Small intestine (tissue), 7 donors: ENCODE results near the gene COL4A2. TPM values are rescaled to one million over a fixed set of nuclear protein-coding genes. Genes with fewer than 3 reads are reported as not detected.

Experiments used
- DNase-seq, 2 donors: peaks; one replicate each; pipeline versions ENCODE4 v3.0.0 to v3.0.0-alpha.2; 2013
- FAIRE-seq: peaks from 2 replicates; lab custom pipeline; 2012; peaks lifted over from hg19 to GRCh38; lab: Jason Lieb, UNC
- H3K27ac ChIP-seq, 3 donors: one replicate each; pipeline ENCODE4 v1.5.1; 2013; ENCODE audit warnings: low read length in 2 of 3, mild to moderate bottlenecking in 2 of 3, control low read depth in 1 of 3, inconsistent platforms in 1 of 3, low read depth in 1 of 3, moderate library complexity in 1 of 3
- H3K27me3 ChIP-seq, 3 donors: one replicate each; pipeline ENCODE4 v1.6.1; 2013; ENCODE audit warnings: low read length in 3 of 3, inconsistent platforms in 1 of 3; ENCODE audit not compliant: control insufficient read depth in 3 of 3, insufficient read depth in 3 of 3
- H3K36me3 ChIP-seq, 3 donors: one replicate each; pipeline ENCODE4 v1.6.1; 2013; ENCODE audit warnings: low read length in 3 of 3, inconsistent platforms in 1 of 3, low read depth in 1 of 3, mild to moderate bottlenecking in 1 of 3, moderate library complexity in 1 of 3; ENCODE audit not compliant: control insufficient read depth in 3 of 3, insufficient read depth in 2 of 3
- H3K4me1 ChIP-seq, 3 donors: one replicate each; pipeline ENCODE4 v1.6.1; 2013; ENCODE audit warnings: low read length in 2 of 3, inconsistent platforms in 1 of 3, low read depth in 1 of 3, mild to moderate bottlenecking in 1 of 3, moderate library complexity in 1 of 3; ENCODE audit not compliant: control insufficient read depth in 3 of 3, insufficient read depth in 2 of 3
- H3K4me3 ChIP-seq, 3 donors: one replicate each; pipeline ENCODE4 v1.5.1; 2013; ENCODE audit warnings: low read length in 3 of 3, control low read depth in 1 of 3, inconsistent platforms in 1 of 3, low read depth in 1 of 3, mild to moderate bottlenecking in 1 of 3, moderate library complexity in 1 of 3
- H3K9me3 ChIP-seq, 2 donors: one replicate each; pipeline ENCODE4 v1.6.1; 2013; ENCODE audit warnings: low read depth in 1 of 2, low read length in 1 of 2; ENCODE audit not compliant: control insufficient read depth in 2 of 2, insufficient read depth in 1 of 2
- WGBS, 3 donors: extraction: QIAGEN DNeasy Blood & Tissue Kit; methylation state at CpG; one replicate each; pipeline ENCODE4 v1.1.7; 2013; 5-methylcytosine and 5-hydroxymethylcytosine counted together
- polyA plus RNA-seq, 4 donors: library from polyadenylated mRNA; stranded (reverse) in 3 of 4; unstranded in 1 of 4; fragments of 200-250 nt in 3 of 4; fragments of 120-200 nt in 1 of 4; gene quantifications; one replicate each; pipeline versions ENCODE4 v1.2.1 to v1.2.3, GENCODE V29; 2013
- donor health status: healthy with polysubstance abuse.
- donor health status: control.
- donor health status: control.
- donor health status: Bipolar disorder and iron deficiency.
- donor health status: healthy.

Gene COL4A2
- polyA plus RNA-seq, 4 donors, result 42.3 to 120 (median 64.6) TPM

- no peak for DNase-seq
- Histone ChIP-seq H3K36me3 (peaks cover 0 to 11% (median 0%) of the 10 kb centered on the region in 3 donors), H3K4me1 (no peaks in the 10 kb centered on the region), H3K27ac (peak overlapping the region in 1 of 3 donors; percentile 62), H3K27me3 (no peaks in the 10 kb centered on the region), H3K4me3 (no peak overlapping the region), H3K9me3 (no peaks in the 10 kb centered on the region)
- 29 to 63% (median 46%) methylated on average over 14 of the region's 14 CpGs for WGBS, 3 donors
- no peak for FAIRE-seq
Observed at GRCh38 chr13:110380359-110381028, 73.4 kb downstream of the COL4A2 start.

DNA sequence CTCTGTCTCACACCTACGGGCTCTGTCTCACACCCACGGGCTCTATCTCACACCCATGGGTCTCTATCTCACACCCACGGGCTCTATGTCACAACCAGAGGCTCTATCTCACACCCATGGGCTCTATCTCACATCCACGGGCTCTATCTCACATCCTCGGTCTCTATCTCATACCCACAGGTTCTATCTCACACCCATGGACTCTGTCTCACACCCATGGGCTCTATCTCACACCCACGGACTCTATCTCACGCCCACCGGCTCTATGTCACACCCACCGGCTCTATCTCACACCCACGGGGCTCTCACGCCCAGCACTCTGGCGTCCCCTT, 73.9 kb downstream of the COL4A2 start:
- 62 to 86% (median 65%) methylated on average over 12 of the region's 12 CpGs for WGBS, 3 donors
- no peak for FAIRE-seq
- DNase-seq, result no peak
- Histone ChIP-seq H3K4me1 (no peaks in the 10 kb centered on the region), H3K36me3 (peaks cover 0 to 11% (median 0%) of the 10 kb centered on the region in 3 donors), H3K4me3 (no peak overlapping the region), H3K27ac (peak overlapping the region in 1 of 3 donors; percentile 62), H3K9me3 (peaks cover 0 to 3% of the 10 kb centered on the region in 2 donors), H3K27me3 (no peaks in the 10 kb centered on the region)

GRCh38 chr13:110382229-110382628, 75.1 kb downstream of the COL4A2 start:
- H3K27ac ChIP-seq, result no peak overlapping the region
- FAIRE-seq (no peak), DNase-seq (no peak)
- H3K36me3 ChIP-seq, result peaks cover 0 to 11% (median 0%) of the 10 kb centered on the region in 3 donors
- H3K4me3 ChIP-seq, result no peak overlapping the region
- H3K27me3 ChIP-seq, result no peaks in the 10 kb centered on the region
- no peaks in the 10 kb centered on the region for H3K4me1 ChIP-seq
- peaks cover 0 to 5% of the 10 kb centered on the region in 2 donors for H3K9me3 ChIP-seq
- 68 to 72% (median 70%) methylated on average over 3 of the region's 3 CpGs for WGBS, 3 donors

GRCh38 chr13:110382830-110383229, 75.7 kb downstream of the COL4A2 start:
- no peak overlapping the region for H3K27ac ChIP-seq
- H3K36me3 ChIP-seq, result peaks cover 0 to 12% (median 0%) of the 10 kb centered on the region in 3 donors
- FAIRE-seq, result no peak
- H3K27me3 ChIP-seq, result no peaks in the 10 kb centered on the region
- DNase-seq, result no peak
- no peaks in the 10 kb centered on the region for H3K4me1 ChIP-seq
- WGBS, 3 donors, result 81 to 93% (median 90%) methylated on average over 4 of the region's 4 CpGs
- H3K4me3 ChIP-seq, result no peak overlapping the region
- H3K9me3 ChIP-seq, result peaks cover 0 to 5% of the 10 kb centered on the region in 2 donors

- WGBS, 3 donors, result 45 to 77% (median 58%) methylated on average over 23 to 25 of the region's 25 CpGs
- no peak overlapping the region for H3K4me3 ChIP-seq
- peak overlapping the region in 2 of 3 donors; percentile 66 to 76 for H3K27ac ChIP-seq
- DNase-seq (no peak), FAIRE-seq (no peak)
- no peaks in the 10 kb centered on the region for H3K27me3 ChIP-seq
- H3K4me1 ChIP-seq, result no peaks in the 10 kb centered on the region
- H3K36me3 ChIP-seq, result peaks cover 0 to 25% (median 0%) of the 10 kb centered on the region in 3 donors
- H3K9me3 ChIP-seq, result peaks cover 0 to 15% of the 10 kb centered on the region in 2 donors
Observed at GRCh38 chr13:110387451-110388107, 80.5 kb downstream of the COL4A2 start.

DNA sequence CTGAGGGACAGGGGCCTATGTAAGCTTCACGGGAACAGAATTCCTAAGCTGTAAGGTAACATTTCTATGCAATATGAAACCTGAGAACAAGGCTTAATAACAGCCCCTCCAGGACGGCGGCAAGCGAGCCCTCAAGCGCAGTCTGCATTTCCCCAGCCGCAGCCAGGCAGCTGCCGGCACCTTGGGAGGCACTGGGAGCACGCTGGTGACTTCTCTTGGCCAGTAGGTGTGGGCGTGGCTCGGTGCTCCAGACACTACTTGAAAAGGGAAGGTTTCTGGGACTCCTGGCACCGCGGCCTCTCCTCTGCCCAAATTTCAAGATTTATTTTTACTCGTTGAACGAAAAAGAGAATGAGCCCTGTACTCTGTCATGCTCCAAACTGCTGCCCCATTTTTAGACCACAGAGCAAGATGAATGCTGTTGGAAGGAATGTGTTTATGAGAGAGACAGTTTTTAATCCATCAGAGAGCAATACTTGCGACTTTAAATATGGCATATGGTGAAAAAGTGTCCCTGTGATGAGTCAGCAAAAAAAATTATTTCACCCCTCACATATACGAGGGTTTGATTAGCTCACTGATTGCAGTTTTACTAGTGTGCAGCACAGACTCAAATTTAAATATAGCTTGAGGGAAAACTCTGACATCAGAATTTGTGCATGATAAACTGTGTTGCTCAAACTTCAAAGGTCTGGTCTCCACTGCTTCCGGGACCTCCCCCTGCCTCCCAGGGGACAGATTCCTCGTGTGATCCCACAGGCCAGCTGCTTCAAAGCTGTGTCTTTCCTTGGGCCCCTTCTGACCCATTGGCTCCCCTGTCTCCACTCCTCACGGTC, 81.2 kb downstream of the COL4A2 start:
- 59 to 73% (median 70%) methylated on average over 19 of the region's 19 CpGs for WGBS, 3 donors
- H3K9me3 ChIP-seq, result peaks cover 0 to 15% of the 10 kb centered on the region in 2 donors
- H3K27ac ChIP-seq, result peak overlapping the region in 2 of 3 donors; percentile 66 to 76
- peaks cover 0 to 25% (median 0%) of the 10 kb centered on the region in 3 donors for H3K36me3 ChIP-seq
- H3K27me3 ChIP-seq, result no peaks in the 10 kb centered on the region
- H3K4me3 ChIP-seq, result no peak overlapping the region
- FAIRE-seq, result no peak
- no peak for DNase-seq
- no peaks in the 10 kb centered on the region for H3K4me1 ChIP-seq

- 73 to 90% (median 90%) methylated on average over 5 of the region's 5 CpGs for WGBS, 3 donors
- DNase-seq (no peak), FAIRE-seq (no peak)
- Histone ChIP-seq H3K9me3 (peaks cover 0 to 15% of the 10 kb centered on the region in 2 donors), H3K27ac (peak overlapping the region in 2 of 3 donors; percentile 26 to 69), H3K27me3 (no peaks in the 10 kb centered on the region), H3K4me1 (no peaks in the 10 kb centered on the region), H3K36me3 (peaks cover 0 to 19% (median 0%) of the 10 kb centered on the region in 3 donors), H3K4me3 (no peak overlapping the region)
Observed at GRCh38 chr13:110390567-110390966, 83.5 kb downstream of the COL4A2 start.

GRCh38 chr13:110391273-110391672, 84.2 kb downstream of the COL4A2 start:
- Histone ChIP-seq H3K27ac (peak overlapping the region in 1 of 3 donors; percentile 53), H3K27me3 (no peaks in the 10 kb centered on the region), H3K4me3 (no peak overlapping the region), H3K36me3 (peaks cover 0 to 19% (median 0%) of the 10 kb centered on the region in 3 donors), H3K9me3 (peaks cover 0 to 10% of the 10 kb centered on the region in 2 donors), H3K4me1 (no peaks in the 10 kb centered on the region)
- DNase-seq (no peak), FAIRE-seq (no peak)
- WGBS, 3 donors, result 83 to 96% (median 93%) methylated on average over 6 of the region's 6 CpGs
